PC-3 (cell line): ENCODE measurements around the gene MARK2. TPM values are rescaled to one million over a fixed set of nuclear protein-coding genes. Genes with fewer than 3 reads are reported as not detected.
A peak's percentile ranks its signal among the peaks of the same experiment; 100 is the strongest.

Source experiments
- ATAC-seq: fragments of 200-7000 bp; cut with Tn5 transposase; 2 replicates; pipeline ENCODE4 v1.9.1; 2020; ENCODE audit warnings: mild to moderate bottlenecking, moderate library complexity
- BruUV-seq: library from RNA; stranded (reverse); fragments of 400-500 nt; replicated peaks from 2 replicates; lab custom pipeline; 2021; lab: Mats Ljungman, UMichigan
- CTCF ChIA-PET: fragments of 300-600 bp; sonication (Branson Sonifier 250); formaldehyde crosslinking; loops from one replicate; lab custom pipeline; 2022; ENCODE audit warnings: antibody characterized with exemption; lab: Charles Lee
- POLR2A ChIA-PET: fragments of 300-600 bp; sonication (Branson Sonifier 250); formaldehyde crosslinking; loops from one replicate; lab custom pipeline; 2022; ENCODE audit warnings: antibody characterized with exemption; ENCODE audit not compliant: unreplicated experiment; lab: Charles Lee
- DNase-seq: peaks from one replicate; pipeline ENCODE4 v3.0.0-alpha.2; 2015
- H2AFZ ChIP-seq: fragments of 300-600 bp; sonication (generic); 2 replicates; pipeline ENCODE4 v1.6.0; 2016; ENCODE audit warnings: antibody characterized with exemption, low read length
- H3F3A ChIP-seq: fragments of 300-600 bp; sonication (generic); one replicate; pipeline ENCODE4 v1.6.0; 2017; ENCODE audit warnings: antibody characterized with exemption, low read length, control low read depth, mild to moderate bottlenecking; ENCODE audit not compliant: unreplicated experiment
- H3K27ac ChIP-seq: fragments of 300-600 bp; sonication (generic); 2 replicates; pipeline ENCODE4 v1.5.1; 2016; ENCODE audit warnings: mild to moderate bottlenecking, low read length
- H3K27me3 ChIP-seq: fragments of 300-600 bp; sonication (generic); 2 replicates; pipeline ENCODE4 v1.6.1; 2016; ENCODE audit warnings: low read length, mixed read lengths
- H3K36me3 ChIP-seq: fragments of 300-600 bp; sonication (generic); 2 replicates; pipeline ENCODE4 v1.6.1; 2016; ENCODE audit warnings: low read depth, mixed run types, low read length, mixed read lengths
- H3K4me1 ChIP-seq: fragments of 300-600 bp; sonication (generic); 2 replicates; pipeline ENCODE4 v1.5.1; 2016; ENCODE audit warnings: low read length; ENCODE audit not compliant: insufficient read depth
- H3K4me2 ChIP-seq: fragments of 300-600 bp; sonication (generic); 2 replicates; pipeline ENCODE4 v1.6.0; 2016; ENCODE audit warnings: low read length
- H3K4me3 ChIP-seq: fragments of 300-600 bp; sonication (generic); 2 replicates; pipeline ENCODE4 v1.5.1; 2016; ENCODE audit warnings: mild to moderate bottlenecking, low read length, mixed read lengths
- H3K79me2 ChIP-seq: fragments of 300-600 bp; sonication (generic); 2 replicates; pipeline ENCODE4 v1.6.1; 2017; ENCODE audit warnings: low read length, mixed read lengths
- H3K9ac ChIP-seq: fragments of 300-600 bp; sonication (generic); 2 replicates; pipeline ENCODE4 v1.6.0; 2016; ENCODE audit warnings: mild to moderate bottlenecking, low read length
- H3K9me2 ChIP-seq: fragments of 300-600 bp; sonication (generic); replicated peaks from 2 replicates; pipeline ENCODE4 v1.6.1; 2016; ENCODE audit warnings: mixed run types, low read length, mixed read lengths
- H3K9me3 ChIP-seq: fragments of 300-600 bp; sonication (generic); 2 replicates; pipeline ENCODE4 v1.6.1; 2016; ENCODE audit warnings: low read length, mixed read lengths
- H4K20me1 ChIP-seq: fragments of 300-600 bp; sonication (generic); 2 replicates; pipeline ENCODE4 v1.6.1; 2016; ENCODE audit warnings: low read length, mixed read lengths
- CTCF ChIP-seq: fragments of 300-600 bp; sonication (generic); conservative IDR thresholded peaks from 2 replicates; pipeline ENCODE4 v1.5.1; 2017; ENCODE audit warnings: antibody characterized with exemption, low read depth, mild to moderate bottlenecking, low read length
- EZH2 ChIP-seq: fragments of 300-600 bp; sonication (generic); IDR thresholded peaks from one replicate; pipeline ENCODE4 v1.6.1; 2017; ENCODE audit warnings: antibody characterized with exemption, mild to moderate bottlenecking, low read length; ENCODE audit not compliant: unreplicated experiment
- EZH2phosphoT487 ChIP-seq: fragments of 300-600 bp; sonication (generic); IDR thresholded peaks from 2 replicates; pipeline ENCODE4 v1.6.1; 2018; ENCODE audit warnings: mild to moderate bottlenecking, antibody characterized with exemption, low read length, borderline replicate concordance
- intact Hi-C: fragments of 100-400 bp; cut with micrococcal nuclease; formaldehyde crosslinking; loops from 2 replicates; pipeline ENCODE4 v1.9.0; 2023
- total RNA-seq: library from RNA; depleted of rRNA; stranded (reverse); fragments of >200 nt; gene quantifications from 2 replicates; pipeline ENCODE4 v1.2.3, GENCODE V29; 2014

MARK2 gene
- total RNA-seq, 1 experiment from 2014 or later = 60.1 TPM

GRCh38 chr11:63838150-63838677, 696 bp upstream of the MARK2 start:
- peaks cover 41% of the 10 kb centered on the region for H3K4me1 ChIP-seq
- H4K20me1 ChIP-seq = peaks cover 36% of the 10 kb centered on the region
- TF ChIP-seq EZH2 = no peak
- no peak for TF ChIP-seq CTCF
- TF ChIP-seq EZH2phosphoT487 = no peak
- H3F3A ChIP-seq = no peaks in the 10 kb centered on the region
- no peaks in the 10 kb centered on the region for H3K9me2 ChIP-seq
- no peaks in the 10 kb centered on the region for H3K36me3 ChIP-seq
- no TSS peak for BruUV-seq
- ChIA-PET CTCF (interaction anchor here (0.6 to 3.1 kb wide), 12 partner anchors 31 to 1002 kb away, joined by 3 to 28 read pairs (median 4); partner anchors contain the start of genes NAA40 and RCOR2), POLR2A (interaction anchor here (0.6 to 1.1 kb wide), 5 partner anchors 60 to 480 kb away, joined by 4 to 11 read pairs (median 5); partner anchors contain the start of gene PRDX5)
- no peak for ATAC-seq
- peak overlapping the region; percentile 56 for H3K9ac ChIP-seq
- H2AFZ ChIP-seq = peak overlapping the region; percentile 78
- peaks cover 41% of the 10 kb centered on the region for H3K79me2 ChIP-seq
- no peaks in the 10 kb centered on the region for H3K27me3 ChIP-seq
- H3K27ac ChIP-seq = no peak overlapping the region
- H3K9me3 ChIP-seq = no peaks in the 10 kb centered on the region
- peak overlapping the region; percentile 75 for H3K4me3 ChIP-seq
- DNase-seq = no peak
- peak overlapping the region; percentile 81 for H3K4me2 ChIP-seq
- intact Hi-C loops = loop anchor here (2.0 to 5.0 kb wide), 2 partner anchors 71 to 314 kb away; no protein-coding TSS in a partner anchor

GRCh38 chr11:63839508-63840355, 822 bp downstream of the MARK2 start:
- peaks cover 56% of the 10 kb centered on the region for H3K79me2 ChIP-seq
- no peaks in the 10 kb centered on the region for H3K9me2 ChIP-seq
- BruUV-seq = no TSS peak
- H4K20me1 ChIP-seq = peaks cover 47% of the 10 kb centered on the region
- CTCF ChIA-PET = interaction anchor here (0.6 to 3.0 kb wide), 2 partner anchors 32 to 175 kb away, joined by 3 to 20 read pairs; no protein-coding TSS in a partner anchor
- no peaks in the 10 kb centered on the region for H3K27me3 ChIP-seq
- H3K4me3 ChIP-seq = peak overlapping the region; percentile 75
- intact Hi-C loops = loop anchor here (2.0 to 5.0 kb wide), 3 partner anchors 73 to 313 kb away; partner anchors contain the start of gene NAA40
- H3K36me3 ChIP-seq = peaks cover 8% of the 10 kb centered on the region; the same call in 1 of the 2 replicates
- H3K4me1 ChIP-seq = peaks cover 47% of the 10 kb centered on the region
- no peaks in the 10 kb centered on the region for H3K9me3 ChIP-seq
- H3K27ac ChIP-seq = peak overlapping the region; percentile 21; the same call in 1 of the 2 replicates
- H2AFZ ChIP-seq = 0 out of 2 replicates have a peak overlapping the region, but pooled peaks have one; percentile 27
- POLR2A ChIA-PET = interaction anchor here (0.6 kb wide), 1 partner anchor 55 kb away, joined by 3 read pairs; no protein-coding TSS in a partner anchor
- peak overlapping the region; percentile 96 for H3K9ac ChIP-seq
- DNase-seq = peak; percentile 44
- H3F3A ChIP-seq = peaks cover 4% of the 10 kb centered on the region
- TF ChIP-seq CTCF = no peak
- TF ChIP-seq EZH2 = no peak
- TF ChIP-seq EZH2phosphoT487 = no peak
- peak overlapping the region; percentile 94 for H3K4me2 ChIP-seq
- no peak for ATAC-seq
